Ovary (tissue), 9 donors: ENCODE data around the gene CBLN3. TPM values are rescaled to one million over a fixed set of nuclear protein-coding genes. Genes with fewer than 3 reads are reported as not detected.
"Not testable (repeated sequence)": the region's sequence is repeated elsewhere in the genome, so short reads cannot be mapped to it uniquely, and the experiment has no call there.

Source experiments
- DNase-seq, 5 donors: peaks; one replicate each; pipeline ENCODE4 v3.0.0-alpha.2; 2019 to 2020
- H3K27ac ChIP-seq, 2 donors: fragments of 200-600 bp; one replicate each; pipeline versions ENCODE4 v1.5.1 to v1.8.0; 2019 to 2022
- H3K27me3 ChIP-seq: fragments of 200-600 bp; one replicate; pipeline ENCODE4 v1.8.0; 2022
- H3K36me3 ChIP-seq: fragments of 200-600 bp; sonication (generic); one replicate; pipeline ENCODE4 v1.5.1; 2019
- H3K4me1 ChIP-seq: one replicate; pipeline ENCODE4 v1.8.1; 2013; ENCODE audit warnings: mild to moderate bottlenecking, moderate library complexity; ENCODE audit not compliant: insufficient read depth
- H3K4me3 ChIP-seq: fragments of 200-600 bp; sonication (generic); one replicate; pipeline ENCODE4 v1.5.1; 2017
- H3K9me3 ChIP-seq, 2 donors: fragments of 200-600 bp in 1 of 2; sonication (generic) in 1 of 2; one replicate each; pipeline versions ENCODE4 v1.5.1 to v1.8.1; 2013 to 2019; ENCODE audit warnings: mild to moderate bottlenecking in 1 of 2, moderate library complexity in 1 of 2
- EP300 ChIP-seq: sonication (generic); formaldehyde crosslinking; IDR thresholded peaks from one replicate; pipeline ENCODE4 v1.6.1; 2017; ENCODE audit warnings: antibody characterized with exemption
- POLR2A ChIP-seq: fragments of 450-650 bp; IDR thresholded peaks from one replicate; pipeline ENCODE4 v1.6.1; 2017; ENCODE audit warnings: antibody characterized with exemption, mild to moderate bottlenecking, moderate library complexity
- WGBS, 3 donors: extraction: QIAGEN DNeasy Blood & Tissue Kit in 1 of 3; methylation state at CpG; one replicate each; pipeline versions ENCODE4 v1.1.5 to v1.1.7; 2013 to 2017; 5-methylcytosine and 5-hydroxymethylcytosine counted together
- intact Hi-C, 4 donors: fragments of 100-400 bp; cut with DNase I; formaldehyde crosslinking; loops; one replicate each; pipeline versions ENCODE4 v1.11.0 to v1.15.1; 2022 to 2023
- polyA plus RNA-seq, 2 donors: library from polyadenylated mRNA; stranded (reverse); fragments of 200-250 nt in 1 of 2; fragments of 350-450 nt in 1 of 2; fragmentation: Illumina TruSeq in 1 of 2; extraction: RNeasy Lipid Tissue Mini Kit (QIAGEN cat#74804) in 1 of 2; gene quantifications; one replicate each; pipeline ENCODE4 v1.2.3, GENCODE V29; 2013 to 2014
- total RNA-seq, 7 donors: library from RNA; depleted of rRNA in 2 of 7; stranded (reverse); fragments of >200 nt in 2 of 7; fragmentation: NEBNext Ultra II Directional in 3 of 7; extraction: Animal tissue kit (Norgen Biotek cat#: 25700) in 3 of 7; gene quantifications; one replicate each; pipeline versions ENCODE4 v1.1.0 to v1.2.4, GENCODE V29; 2016 to 2023
- TF ChIP-seq, protein P1 (sequence below), 3 donors: fragments of 450-650 bp in 2 of 3; fragments of 200-600 bp in 1 of 3; IDR thresholded peaks; one replicate each; pipeline versions ENCODE4 v1.5.1 to v1.8.0; 2016 to 2022; ENCODE audit warnings: antibody characterized with exemption in 3 of 3, mild to moderate bottlenecking in 1 of 3
- donor health status: DM: no; HTN: no; CAD: no; lungs with moderate emphysema.
- donor health status: DM: no; HTN: no; CAD: no.
- donor health status: Bipolar disorder and iron deficiency.
- donor health status: DM: yes; HTN: yes; CAD: no.
- donor health status: DM: no; HTN: no; CAD: no.
- donor health status: DM: yes; HTN: yes; CAD: no.

Gene CBLN3
- total and polyA plus RNA-seq, 9 donors: 2.0 to 10.5 (median 5.8) TPM

DNA sequence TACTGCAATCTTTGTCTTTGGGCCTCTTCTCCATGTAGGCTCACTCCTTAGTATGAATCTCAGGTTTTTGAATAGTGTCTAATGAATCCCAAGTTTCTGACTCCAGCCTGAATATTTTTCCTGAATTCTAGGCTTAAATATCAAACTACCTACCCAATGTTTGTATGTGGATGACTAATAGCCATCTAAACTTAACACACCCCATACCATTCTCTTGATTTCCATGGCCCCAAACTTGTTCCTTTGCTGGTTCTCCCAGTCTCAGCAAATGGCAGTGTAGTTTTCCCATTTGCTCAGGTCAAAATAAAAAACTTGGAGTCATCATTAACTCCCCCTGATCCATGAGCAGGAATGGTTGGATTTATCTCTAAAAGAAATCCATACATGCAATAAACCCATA, 31.9 kb upstream of the CBLN3 start:
- intact Hi-C loops: no loop called here
- TF ChIP-seq, protein P1, sequence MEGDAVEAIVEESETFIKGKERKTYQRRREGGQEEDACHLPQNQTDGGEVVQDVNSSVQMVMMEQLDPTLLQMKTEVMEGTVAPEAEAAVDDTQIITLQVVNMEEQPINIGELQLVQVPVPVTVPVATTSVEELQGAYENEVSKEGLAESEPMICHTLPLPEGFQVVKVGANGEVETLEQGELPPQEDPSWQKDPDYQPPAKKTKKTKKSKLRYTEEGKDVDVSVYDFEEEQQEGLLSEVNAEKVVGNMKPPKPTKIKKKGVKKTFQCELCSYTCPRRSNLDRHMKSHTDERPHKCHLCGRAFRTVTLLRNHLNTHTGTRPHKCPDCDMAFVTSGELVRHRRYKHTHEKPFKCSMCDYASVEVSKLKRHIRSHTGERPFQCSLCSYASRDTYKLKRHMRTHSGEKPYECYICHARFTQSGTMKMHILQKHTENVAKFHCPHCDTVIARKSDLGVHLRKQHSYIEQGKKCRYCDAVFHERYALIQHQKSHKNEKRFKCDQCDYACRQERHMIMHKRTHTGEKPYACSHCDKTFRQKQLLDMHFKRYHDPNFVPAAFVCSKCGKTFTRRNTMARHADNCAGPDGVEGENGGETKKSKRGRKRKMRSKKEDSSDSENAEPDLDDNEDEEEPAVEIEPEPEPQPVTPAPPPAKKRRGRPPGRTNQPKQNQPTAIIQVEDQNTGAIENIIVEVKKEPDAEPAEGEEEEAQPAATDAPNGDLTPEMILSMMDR (IDR thresholded peaks at IDR 0.05): no peak
- TF ChIP-seq EP300: no peak
- no peaks in the 10 kb centered on the region for H3K4me1 ChIP-seq

DNA sequence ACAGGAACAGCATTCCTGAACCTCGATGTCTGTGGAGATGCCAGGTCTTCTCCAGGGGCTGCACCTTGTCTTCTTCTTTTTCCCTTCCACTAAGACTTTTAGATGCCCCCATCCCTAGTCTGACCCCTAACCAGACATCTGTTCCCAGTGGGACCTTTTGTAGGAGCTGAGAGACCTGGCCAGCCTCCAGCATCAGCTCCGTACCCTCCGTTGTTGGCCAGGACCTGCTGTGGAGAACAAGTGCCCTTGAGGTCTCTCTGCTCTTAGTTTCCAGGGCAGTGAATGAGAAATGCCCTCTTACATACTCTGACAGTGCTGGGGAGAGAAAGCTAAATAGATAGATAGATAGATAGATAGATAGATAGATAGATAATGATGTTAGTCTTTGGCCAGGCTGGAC, 29.9 kb upstream of the CBLN3 start:
- intact Hi-C loops: no loop called here

More for the DNA sequence above, 31.9 kb upstream of the CBLN3 start:
- H3K36me3 ChIP-seq: no peaks in the 10 kb centered on the region
- H3K27ac ChIP-seq: no peak overlapping the region
- no peak overlapping the region for H3K4me3 ChIP-seq
- no peaks in the 10 kb centered on the region for H3K27me3 ChIP-seq
- no peak for DNase-seq
- no peaks in the 10 kb centered on the region for H3K9me3 ChIP-seq

DNA sequence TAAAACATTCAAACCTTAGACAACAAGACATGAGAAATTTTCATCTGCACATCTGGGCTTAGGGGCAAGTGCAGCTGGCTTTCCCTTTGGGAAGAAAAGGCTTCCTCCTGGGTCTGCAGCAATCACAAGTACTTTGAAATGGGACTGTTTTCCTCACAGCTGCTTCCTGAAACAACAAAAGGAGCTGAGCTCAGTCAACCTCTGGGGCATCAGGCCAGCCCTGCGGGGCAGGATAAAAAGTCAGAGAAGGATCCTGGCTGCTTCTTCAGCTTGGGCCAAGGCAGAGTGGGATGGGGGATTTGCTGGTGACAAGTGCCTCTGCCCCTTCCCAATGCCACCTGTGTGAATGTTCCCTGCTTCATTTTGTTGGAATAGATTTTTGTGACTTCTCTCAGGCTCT, 29.3 kb upstream of the CBLN3 start:
- intact Hi-C loops: no loop called here
- no peak for TF ChIP-seq POLR2A
- TF ChIP-seq EP300: no peak
- TF ChIP-seq, protein P1 (IDR thresholded peaks at IDR 0.05): no peak
- Histone ChIP-seq H3K36me3 (no peaks in the 10 kb centered on the region), H3K4me3 (no peak overlapping the region), H3K9me3 (no peaks in the 10 kb centered on the region), H3K27me3 (no peaks in the 10 kb centered on the region), H3K27ac (no peak overlapping the region), H3K4me1 (no peaks in the 10 kb centered on the region)
- no peak for DNase-seq
- WGBS, 3 donors: 78 to 92% (median 81%) methylated on average over 1 of the region's 1 CpG

More for the DNA sequence above, 29.9 kb upstream of the CBLN3 start:
- Histone ChIP-seq H3K27me3 (no peaks in the 10 kb centered on the region), H3K27ac (no peak overlapping the region), H3K9me3 (no peaks in the 10 kb centered on the region), H3K36me3 (no peaks in the 10 kb centered on the region), H3K4me1 (no peaks in the 10 kb centered on the region), H3K4me3 (no peak overlapping the region)
- WGBS, 3 donors: 76 to 85% (median 82%) methylated on average over 3 of the region's 3 CpGs
- DNase-seq: no peak
- TF ChIP-seq, protein P1 (IDR thresholded peaks at IDR 0.05): no peak
- no peak for TF ChIP-seq POLR2A
- TF ChIP-seq EP300: no peak

GRCh38 chr14:24456980-24457379, 27.5 kb upstream of the CBLN3 start:
- Histone ChIP-seq H3K27me3 (no peaks in the 10 kb centered on the region), H3K27ac (no peak overlapping the region), H3K9me3 (no peaks in the 10 kb centered on the region), H3K36me3 (no peaks in the 10 kb centered on the region), H3K4me1 (no peaks in the 10 kb centered on the region), H3K4me3 (no peak overlapping the region)
- intact Hi-C loops: no loop called here
- TF ChIP-seq EP300: no peak
- no peak for DNase-seq

- H3K4me1 ChIP-seq, DNase-seq, intact Hi-C loops, H3K27ac ChIP-seq, H3K9me3 ChIP-seq, H3K27me3 ChIP-seq, H3K4me3 ChIP-seq, H3K36me3 ChIP-seq: not testable (repeated sequence)
- 89 to 95% (median 90%) methylated on average over 2 of the region's 2 CpGs for WGBS, 3 donors
These were observed 21.4 kb upstream of the CBLN3 start for GRCh38 chr14:24450828-24451227.
